GM12878 (cell line): Measurements from ENCODE around the gene CD14. TPM values are rescaled to one million over a fixed set of nuclear protein-coding genes. Genes with fewer than 3 reads are reported as not detected.

Source experiments
- ATAC-seq: fragments of 200-7000 bp; cut with Tn5 transposase; 3 replicates; pipeline ENCODE4 v1.9.1; 2020; ENCODE audit warnings: mild to moderate bottlenecking, moderate library complexity
- BruUV-seq: library from RNA; stranded (reverse); fragments of 400-500 nt; replicated peaks from 2 replicates; lab custom pipeline; 2021; lab: Mats Ljungman, UMichigan
- CTCF ChIA-PET: fragments of 300-600 bp; sonication (Branson Sonifier 250); formaldehyde crosslinking; extraction: SDS; loops from one replicate; lab custom pipeline; 2021; ENCODE audit warnings: inconsistent platforms; lab: Yijun Ruan, JAX
- POLR2A ChIA-PET: fragments of 350-600 bp; formaldehyde crosslinking; extraction: SDS; loops from one replicate; lab custom pipeline; 2021; ENCODE audit warnings: inconsistent platforms; lab: Charles Lee
- RAD21 ChIA-PET: fragments of 300-600 bp; sonication (Branson Sonifier 250); formaldehyde crosslinking; loops from one replicate; lab custom pipeline; 2023; ENCODE audit warnings: antibody characterized with exemption; ENCODE audit not compliant: unreplicated experiment; lab: Charles Lee
- SMC1A ChIA-PET: fragments of 300-600 bp; sonication (Branson Sonifier 250); formaldehyde crosslinking; loops from one replicate; lab custom pipeline; 2023; ENCODE audit not compliant: unreplicated experiment, uncharacterized antibody; lab: Charles Lee
- DNase-seq: peaks from one replicate; pipeline ENCODE4 v3.0.0-alpha.2; 2011; ENCODE audit warnings: low read depth, low spot score
- FAIRE-seq: peaks from 3 replicates; lab custom pipeline; 2011; peaks lifted over from hg19 to GRCh38; lab: Jason Lieb, UNC
- H2AFZ ChIP-seq: 2 replicates; pipeline ENCODE4 v1.6.0; 2011; ENCODE audit warnings: low read depth, low read length, control low read depth; ENCODE audit not compliant: control insufficient read depth
- H3K27ac ChIP-seq: 2 replicates; pipeline ENCODE4 v1.5.1; 2011; ENCODE audit warnings: control low read depth; ENCODE audit not compliant: control insufficient read depth, insufficient read depth
- H3K27me3 ChIP-seq, 2 experiments: replicated peaks in 1 of 2; 2 replicates each; pipeline versions ENCODE4 v1.6.0 to v1.6.1; 2011; ENCODE audit warnings: low read length in 1 of 2; ENCODE audit not compliant: control insufficient read depth in 2 of 2, insufficient read depth in 2 of 2
- H3K36me3 ChIP-seq, 2 experiments: 2 replicates each; pipeline ENCODE4 v1.5.1; 2011; ENCODE audit warnings: low read length in 1 of 2; ENCODE audit not compliant: control insufficient read depth in 2 of 2, insufficient read depth in 2 of 2
- H3K4me1 ChIP-seq: 2 replicates; pipeline ENCODE4 v1.6.1; 2011; ENCODE audit warnings: mild to moderate bottlenecking, low read length, moderate library complexity, mixed read lengths; ENCODE audit not compliant: control insufficient read depth, insufficient read depth
- H3K4me2 ChIP-seq: 2 replicates; pipeline ENCODE4 v1.6.0; 2011; ENCODE audit warnings: control low read depth; ENCODE audit not compliant: control insufficient read depth, insufficient read depth
- H3K4me3 ChIP-seq: fragments of 200-600 bp; sonication (generic); 2 replicates; pipeline ENCODE4 v1.5.1; 2016
- H3K79me2 ChIP-seq: 2 replicates; pipeline ENCODE4 v1.6.0; 2011; ENCODE audit warnings: low read length; ENCODE audit not compliant: control insufficient read depth, insufficient read depth
- H3K9ac ChIP-seq: 2 replicates; pipeline ENCODE4 v1.8.0; 2011; ENCODE audit warnings: low read length, control low read depth, mixed read lengths; ENCODE audit not compliant: control insufficient read depth, insufficient read depth
- H3K9me3 ChIP-seq: replicated peaks from 3 replicates; pipeline ENCODE4 v1.5.1; 2011; ENCODE audit warnings: mild to moderate bottlenecking, low read length; ENCODE audit not compliant: control insufficient read depth, insufficient read depth
- H4K20me1 ChIP-seq: 2 replicates; pipeline ENCODE4 v1.6.0; 2011; ENCODE audit not compliant: control insufficient read depth, insufficient read depth
- BCLAF1 ChIP-seq: fragments of 450-650 bp; IDR thresholded peaks from 2 replicates; pipeline ENCODE4 v1.6.1; 2017; ENCODE audit warnings: antibody characterized with exemption, mild to moderate bottlenecking, moderate library complexity
- FOXK2 ChIP-seq: fragments of 450-650 bp; IDR thresholded peaks from 2 replicates; pipeline ENCODE4 v1.6.1; 2017; ENCODE audit warnings: mild to moderate bottlenecking, moderate library complexity
- IKZF2 ChIP-seq, 2 experiments: fragments of 450-650 bp; IDR thresholded peaks; 2 replicates each; pipeline ENCODE4 v1.6.1; 2017; ENCODE audit warnings: mild to moderate bottlenecking in 2 of 2, moderate library complexity in 2 of 2
- NR2C1 ChIP-seq: fragments of 450-650 bp; IDR thresholded peaks from 2 replicates; pipeline ENCODE4 v1.6.1; 2017; ENCODE audit warnings: antibody characterized with exemption, mild to moderate bottlenecking, moderate library complexity
- NR2F1 ChIP-seq: fragments of 450-650 bp; conservative IDR thresholded peaks from 2 replicates; pipeline ENCODE4 v1.6.1; 2017; ENCODE audit warnings: mild to moderate bottlenecking
- RAD21 ChIP-seq: IDR thresholded peaks from 2 replicates; pipeline ENCODE4 v1.6.1; 2011; ENCODE audit warnings: mild to moderate bottlenecking, low read depth, low read length, moderate library complexity; ENCODE audit not compliant: insufficient read depth
- RAD51 ChIP-seq: fragments of 450-650 bp; IDR thresholded peaks from 2 replicates; pipeline ENCODE4 v1.6.1; 2016; ENCODE audit warnings: moderate library complexity, mild to moderate bottlenecking, inconsistent platforms
- SIN3A ChIP-seq: IDR thresholded peaks from 2 replicates; pipeline ENCODE4 v1.6.1; 2012; ENCODE audit warnings: low read depth, low read length, improper control_type of control experiment
- SPI1 ChIP-seq: IDR thresholded peaks from 2 replicates; pipeline ENCODE4 v1.6.1; 2011; ENCODE audit warnings: low read depth, mild to moderate bottlenecking, low read length, moderate library complexity, borderline replicate concordance; ENCODE audit not compliant: insufficient read depth
- SRF ChIP-seq, 2 experiments: IDR thresholded peaks; 2 replicates each; pipeline ENCODE4 v1.6.1; 2011; ENCODE audit warnings: low read depth in 2 of 2, low read length in 2 of 2, mild to moderate bottlenecking in 1 of 2, moderate library complexity in 1 of 2
- USF1 ChIP-seq: IDR thresholded peaks from 2 replicates; pipeline ENCODE4 v1.6.1; 2011; ENCODE audit warnings: borderline replicate concordance, low read depth, mild to moderate bottlenecking, moderate library complexity, mixed read lengths, low read length; ENCODE audit not compliant: insufficient read depth; ENCODE audit errors: extremely low read length
- ZBTB4 ChIP-seq: fragments of 450-650 bp; formaldehyde crosslinking; IDR thresholded peaks from 2 replicates; pipeline ENCODE4 v1.4.0; 2022; ENCODE audit warnings: mild to moderate bottlenecking, moderate library complexity
- WGBS: methylation state at CpG from one replicate; pipeline ENCODE4 v1.1.6; 2016; ENCODE audit warnings: low lambda C conversion rate; ENCODE audit not compliant: insufficient replicate concordance, insufficient coverage; ENCODE audit errors: missing lambda C conversion rate; 5-methylcytosine and 5-hydroxymethylcytosine counted together
- in situ Hi-C: fragments of 300-500 bp; cut with MboI; formaldehyde crosslinking; loops from 9 replicates; pipeline ENCODE4 v1.14.3; 2018; ENCODE audit warnings: mixed read lengths
- intact Hi-C: fragments of 100-400 bp; cut with micrococcal nuclease; formaldehyde crosslinking; loops from one replicate; pipeline ENCODE4 v1.14.2; 2022; ENCODE audit not compliant: unreplicated experiment
- polyA plus RNA-seq, 11 experiments: library from polyadenylated mRNA; depleted of rRNA in 4 of 11; unstranded in 6 of 11; stranded (reverse) in 5 of 11; fragments of >200 nt; fragmentation: Nextera tagmentation in 4 of 11; fragmentation: Illumina TruSeq in 1 of 11; extraction: Ambion mirVana in 4 of 11; extraction: Trizol in 1 of 11; gene quantifications; 1 replicate in 1 of 11; 2 replicates in 10 of 11; pipeline versions ENCODE4 v1.2.1 to v1.2.3, GENCODE V29; 2011 to 2016; ENCODE audit warnings: inconsistent platforms in 2 of 11, missing spikeins in 2 of 11, low read depth in 1 of 11
- total RNA-seq, 4 experiments: library from RNA; depleted of rRNA in 3 of 4; stranded (reverse); fragments of >200 nt in 3 of 4; fragmentation: Illumina TruSeq in 1 of 4; extraction: Trizol in 1 of 4; gene quantifications; 2 replicates each; pipeline versions ENCODE4 v1.2.1 to v1.2.3, GENCODE V29; 2013 to 2021
- TF ChIP-seq, protein P1 (sequence below): IDR thresholded peaks from 2 replicates; pipeline ENCODE4 v1.6.1; 2011; ENCODE audit warnings: low read depth, mild to moderate bottlenecking, low read length, moderate library complexity, borderline replicate concordance; ENCODE audit errors: extremely low read depth
- TF ChIP-seq, protein P2 (sequence below): fragments of 450-650 bp; IDR thresholded peaks from 2 replicates; pipeline ENCODE4 v1.6.1; 2017; ENCODE audit warnings: borderline replicate concordance

CD14 gene
- total and polyA plus RNA-seq, 10 of the 15 experiments (the other 5 are each of a cell fraction or from before 2014, with no cell fraction given), result 0.09 to 0.72 (median 0.18) TPM; not detected in 5

- BruUV-seq, result no TSS peak
- no peak overlapping the region for H3K4me2 ChIP-seq
- H3K27ac ChIP-seq, result no peak overlapping the region
- no peak overlapping the region for H3K9ac ChIP-seq
- FAIRE-seq (no peak), DNase-seq (no peak), ATAC-seq (peak; percentile 21; the same call in 1 of the 3 replicates)
- no peak overlapping the region for H3K4me3 ChIP-seq
- intact Hi-C loops, result no loop called here
- in situ Hi-C loops, result no loop called here
- ChIA-PET CTCF (no interaction called here), POLR2A (interaction anchor here (0.6 kb wide), 1 partner anchor 18 kb away, joined by 7 read pairs; no protein-coding TSS in a partner anchor), SMC1A (interaction anchor here (0.6 kb wide), 1 partner anchor 208 kb away, joined by 3 read pairs; no protein-coding TSS in a partner anchor), RAD21 (no interaction called here)
- H3K79me2 ChIP-seq, result no peaks in the 10 kb centered on the region
- no peak overlapping the region for H2AFZ ChIP-seq
- H3K27me3 ChIP-seq, result no peaks in the 10 kb centered on the region
- H3K9me3 ChIP-seq, result no peaks in the 10 kb centered on the region
- WGBS, result 9% methylated on average over 5 of the region's 5 CpGs
- no peaks in the 10 kb centered on the region for H4K20me1 ChIP-seq
- H3K4me1 ChIP-seq, result no peaks in the 10 kb centered on the region
- H3K36me3 ChIP-seq, result no peaks in the 10 kb centered on the region
- no peak for TF ChIP-seq USF1
- TF ChIP-seq RAD21, result no peak
- no peak for TF ChIP-seq RAD51
- TF ChIP-seq, protein P1, sequence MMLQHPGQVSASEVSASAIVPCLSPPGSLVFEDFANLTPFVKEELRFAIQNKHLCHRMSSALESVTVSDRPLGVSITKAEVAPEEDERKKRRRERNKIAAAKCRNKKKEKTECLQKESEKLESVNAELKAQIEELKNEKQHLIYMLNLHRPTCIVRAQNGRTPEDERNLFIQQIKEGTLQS, result no peak
- no peak for TF ChIP-seq SRF (IDR thresholded peaks at IDR 0.05; ENCODE audit: low read depth in 2 of 2, low read length in 2 of 2)
- TF ChIP-seq FOXK2, result no peak
- TF ChIP-seq, protein P2, sequence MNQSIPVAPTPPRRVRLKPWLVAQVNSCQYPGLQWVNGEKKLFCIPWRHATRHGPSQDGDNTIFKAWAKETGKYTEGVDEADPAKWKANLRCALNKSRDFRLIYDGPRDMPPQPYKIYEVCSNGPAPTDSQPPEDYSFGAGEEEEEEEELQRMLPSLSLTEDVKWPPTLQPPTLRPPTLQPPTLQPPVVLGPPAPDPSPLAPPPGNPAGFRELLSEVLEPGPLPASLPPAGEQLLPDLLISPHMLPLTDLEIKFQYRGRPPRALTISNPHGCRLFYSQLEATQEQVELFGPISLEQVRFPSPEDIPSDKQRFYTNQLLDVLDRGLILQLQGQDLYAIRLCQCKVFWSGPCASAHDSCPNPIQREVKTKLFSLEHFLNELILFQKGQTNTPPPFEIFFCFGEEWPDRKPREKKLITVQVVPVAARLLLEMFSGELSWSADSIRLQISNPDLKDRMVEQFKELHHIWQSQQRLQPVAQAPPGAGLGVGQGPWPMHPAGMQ, result no peak
- no peak for TF ChIP-seq BCLAF1
- no peak for TF ChIP-seq NR2F1
- TF ChIP-seq ZBTB4, result no peak
- no peak for TF ChIP-seq SIN3A
- TF ChIP-seq IKZF2 (IDR thresholded peaks at IDR 0.05), result no peak
- no peak for TF ChIP-seq SPI1
- no peak for TF ChIP-seq NR2C1
Observed at GRCh38 chr5:140595538-140596300, 37.3 kb downstream of the CD14 start.
